ENCODE results near the gene PTGFRN.
"Not testable (repeated sequence)": the region's sequence is repeated elsewhere in the genome, so short reads cannot be mapped to it uniquely, and the experiment has no call there.

- not testable (repeated sequence) for TF ChIP-seq POLR2AphosphoS5 (IDR thresholded peaks at IDR 0.05; ENCODE audit: low read depth, low read length); CTCF (IDR thresholded peaks at IDR 0.05 in 2 of 3, conservative IDR thresholded peaks at IDR 0.05 in 1 of 3; ENCODE audit: borderline replicate concordance in 1 of 3, insufficient read depth in 1 of 3, low read depth in 2 of 3, low read length in 2 of 3); POLR2A (IDR thresholded peaks at IDR 0.05; ENCODE audit: borderline replicate concordance, extremely low read depth, insufficient read depth, insufficient read length); EGR1 (IDR thresholded peaks at IDR 0.05; ENCODE audit: low read depth)
Observed at GRCh38 chr1:116863031-116863430, 46.7 kb upstream of the PTGFRN start.

Data from HCT116 (cell line).